ENCODE data around the gene MLLT6. TPM values are rescaled to one million over a fixed set of nuclear protein-coding genes. Genes with fewer than 3 reads are reported as not detected.
A peak's percentile ranks its signal among the peaks of the same experiment; 100 is the strongest.

The MLLT6 gene
- total RNA-seq, 2 experiments from 2014 or later: 211 to 219 TPM

- peaks cover 69% of the 10 kb centered on the region for H3K36me3 Mint-ChIP-seq (ENCODE audit: low read depth)
- POLR2A ChIA-PET: interaction anchor here (0.6 to 2.5 kb wide), 5 partner anchors 9 to 21 kb away, joined by 3 to 13 read pairs (median 3); no protein-coding TSS in a partner anchor
- ATAC-seq (no peak), DNase-seq (no peak)
- H3K27me3 Mint-ChIP-seq (ENCODE audit: low read depth): no peaks in the 10 kb centered on the region
- CTCF ChIA-PET: interaction anchor here (1.1 to 1.8 kb wide), 4 partner anchors 13 to 33 kb away, joined by 3 to 14 read pairs (median 4); no protein-coding TSS in a partner anchor
- peak overlapping the region; percentile 56 for H3K27ac Mint-ChIP-seq
- H3K9me3 Mint-ChIP-seq (ENCODE audit: insufficient read depth): no peaks in the 10 kb centered on the region
- H3K4me3 Mint-ChIP-seq: no peak overlapping the region
- H3K4me1 Mint-ChIP-seq (ENCODE audit: low read depth): peaks cover 61% of the 10 kb centered on the region
Observed at GRCh38 chr17:38709864-38710603, 5.0 kb downstream of the MLLT6 start.

- ChIA-PET POLR2A (interaction anchor here (1.2 to 2.5 kb wide), 3 partner anchors 9 to 20 kb away, joined by 3 to 13 read pairs (median 8); no protein-coding TSS in a partner anchor), CTCF (interaction anchor here (1.1 to 1.8 kb wide), 4 partner anchors 12 to 34 kb away, joined by 3 to 14 read pairs (median 4); no protein-coding TSS in a partner anchor)
- no peak for DNase-seq
- Mint-ChIP-seq H3K4me3 (no peak overlapping the region), H3K9me3 (ENCODE audit: insufficient read depth) (no peaks in the 10 kb centered on the region), H3K27ac (peak overlapping the region; percentile 67), H3K36me3 (ENCODE audit: low read depth) (peaks cover 71% of the 10 kb centered on the region), H3K27me3 (ENCODE audit: low read depth) (no peaks in the 10 kb centered on the region), H3K4me1 (ENCODE audit: low read depth) (peaks cover 61% of the 10 kb centered on the region)
- no peak for ATAC-seq
Observed at GRCh38 chr17:38710604-38710962, 5.5 kb downstream of the MLLT6 start.

GRCh38 chr17:38710985-38711384 lies 5.9 kb downstream of the MLLT6 start:
- ChIA-PET CTCF (interaction anchor here (1.4 to 1.8 kb wide), 2 partner anchors 12 to 24 kb away, joined by 4 to 14 read pairs; no protein-coding TSS in a partner anchor), POLR2A (interaction anchor here (1.2 to 2.5 kb wide), 2 partner anchors 10 to 17 kb away, joined by 3 to 13 read pairs; no protein-coding TSS in a partner anchor)
- H3K4me3 Mint-ChIP-seq: no peak overlapping the region

GRCh38 chr17:38711792-38712571 lies 6.9 kb downstream of the MLLT6 start:
- Mint-ChIP-seq H3K4me3 (peak overlapping the region; percentile 4), H3K27me3 (ENCODE audit: low read depth) (no peaks in the 10 kb centered on the region), H3K4me1 (ENCODE audit: low read depth) (peaks cover 59% of the 10 kb centered on the region), H3K9me3 (ENCODE audit: insufficient read depth) (no peaks in the 10 kb centered on the region), H3K36me3 (ENCODE audit: low read depth) (peaks cover 77% of the 10 kb centered on the region), H3K27ac (peak overlapping the region; percentile 67)
- no peak for DNase-seq
- ChIA-PET POLR2A (no interaction called here), CTCF (interaction anchor here (1.4 kb wide), 1 partner anchor 11 kb away, joined by 4 read pairs; no protein-coding TSS in a partner anchor)
- ATAC-seq: no peak

More at GRCh38 chr17:38710985-38711384, 5.9 kb downstream of the MLLT6 start:
- ATAC-seq: no peak
- Mint-ChIP-seq H3K27ac (peak overlapping the region; percentile 67), H3K9me3 (ENCODE audit: insufficient read depth) (no peaks in the 10 kb centered on the region), H3K4me1 (ENCODE audit: low read depth) (peaks cover 61% of the 10 kb centered on the region), H3K27me3 (ENCODE audit: low read depth) (no peaks in the 10 kb centered on the region), H3K36me3 (ENCODE audit: low read depth) (peaks cover 75% of the 10 kb centered on the region)
- no peak for DNase-seq

- ChIA-PET POLR2A (no interaction called here), CTCF (no interaction called here)
- Mint-ChIP-seq H3K27ac (no peak overlapping the region), H3K9me3 (ENCODE audit: insufficient read depth) (no peaks in the 10 kb centered on the region), H3K27me3 (ENCODE audit: low read depth) (no peaks in the 10 kb centered on the region), H3K4me1 (ENCODE audit: low read depth) (peaks cover 53% of the 10 kb centered on the region), H3K36me3 (ENCODE audit: low read depth) (peaks cover 74% of the 10 kb centered on the region), H3K4me3 (no peak overlapping the region)
- no peak for ATAC-seq
- DNase-seq: no peak
Observed at GRCh38 chr17:38712593-38712992, 7.5 kb downstream of the MLLT6 start.

GRCh38 chr17:38713456-38714075 lies 8.5 kb downstream of the MLLT6 start:
- Mint-ChIP-seq H3K4me1 (ENCODE audit: low read depth) (peaks cover 44% of the 10 kb centered on the region), H3K27me3 (ENCODE audit: low read depth) (no peaks in the 10 kb centered on the region), H3K9me3 (ENCODE audit: insufficient read depth) (no peaks in the 10 kb centered on the region), H3K36me3 (ENCODE audit: low read depth) (peaks cover 73% of the 10 kb centered on the region), H3K27ac (no peak overlapping the region), H3K4me3 (no peak overlapping the region)
- no peak for DNase-seq
- ChIA-PET CTCF (interaction anchor here (0.7 kb wide), 1 partner anchor 15 kb away, joined by 3 read pairs; no protein-coding TSS in a partner anchor), POLR2A (interaction anchor here (1.0 kb wide), 1 partner anchor 9 kb away, joined by 3 read pairs; no protein-coding TSS in a partner anchor)
- ATAC-seq: no peak

GRCh38 chr17:38715216-38715943 lies 10.3 kb downstream of the MLLT6 start:
- no peaks in the 10 kb centered on the region for H3K27me3 Mint-ChIP-seq (ENCODE audit: low read depth)
- H3K9me3 Mint-ChIP-seq (ENCODE audit: insufficient read depth): no peaks in the 10 kb centered on the region
- CTCF ChIA-PET: interaction anchor here (2.3 kb wide), 1 partner anchor 20 kb away, joined by 7 read pairs; no protein-coding TSS in a partner anchor
- H3K27ac Mint-ChIP-seq: peak overlapping the region; percentile 78
- H3K4me1 Mint-ChIP-seq (ENCODE audit: low read depth): peaks cover 33% of the 10 kb centered on the region
- POLR2A ChIA-PET: interaction anchor here (1.2 to 2.9 kb wide), 3 partner anchors 8 to 13 kb away, joined by 4 to 11 read pairs (median 7); partner anchors contain the start of gene MLLT6
- DNase-seq (no peak), ATAC-seq (no peak)
- H3K36me3 Mint-ChIP-seq (ENCODE audit: low read depth): peaks cover 67% of the 10 kb centered on the region
- no peak overlapping the region for H3K4me3 Mint-ChIP-seq

GRCh38 chr17:38716368-38717005 lies 11.4 kb downstream of the MLLT6 start:
- Mint-ChIP-seq H3K27ac (peak overlapping the region; percentile 48), H3K27me3 (ENCODE audit: low read depth) (no peaks in the 10 kb centered on the region), H3K36me3 (ENCODE audit: low read depth) (peaks cover 64% of the 10 kb centered on the region), H3K4me3 (no peak overlapping the region), H3K4me1 (ENCODE audit: low read depth) (peaks cover 24% of the 10 kb centered on the region), H3K9me3 (ENCODE audit: insufficient read depth) (no peaks in the 10 kb centered on the region)
- ATAC-seq: no peak
- ChIA-PET POLR2A (interaction anchor here (1.0 to 2.9 kb wide), 5 partner anchors 9 to 15 kb away, joined by 3 to 11 read pairs (median 7); partner anchors contain the start of gene MLLT6), CTCF (interaction anchor here (0.8 to 0.9 kb wide), 3 partner anchors 9 to 40 kb away, joined by 3 read pairs; no protein-coding TSS in a partner anchor)
- DNase-seq: no peak

- DNase-seq (no peak), ATAC-seq (no peak)
- ChIA-PET CTCF (interaction anchor here (0.8 kb wide), 2 partner anchors 18 to 40 kb away, joined by 3 read pairs; no protein-coding TSS in a partner anchor), POLR2A (interaction anchor here (1.0 to 2.9 kb wide), 3 partner anchors 11 to 16 kb away, joined by 3 to 11 read pairs (median 7); partner anchors contain the start of gene MLLT6)
- no peaks in the 10 kb centered on the region for H3K27me3 Mint-ChIP-seq (ENCODE audit: low read depth)
- H3K4me1 Mint-ChIP-seq (ENCODE audit: low read depth): peaks cover 17% of the 10 kb centered on the region
- peak overlapping the region; percentile 48 for H3K27ac Mint-ChIP-seq
- no peak overlapping the region for H3K4me3 Mint-ChIP-seq
- no peaks in the 10 kb centered on the region for H3K9me3 Mint-ChIP-seq (ENCODE audit: insufficient read depth)
- peaks cover 57% of the 10 kb centered on the region for H3K36me3 Mint-ChIP-seq (ENCODE audit: low read depth)
Observed at GRCh38 chr17:38717139-38717745, 12.2 kb downstream of the MLLT6 start.

Data from activated CD8-positive, alpha-beta T cell treated with anti-CD3 and anti-CD28 coated beads, Interleukin-2, amount 10 ng/mL, durations not matched to agents 7 days and 5 days (primary cell).